HUDEP-2 (cell line): ENCODE measurements around the gene C2CD5.

Experiments
- DNase-seq, 76 experiments: peaks; one replicate each; lab custom pipeline; 2025; ENCODE audit not compliant: unreplicated experiment in 76 of 76; lab: John Stamatoyannopoulos, UW

The C2CD5 gene, protein sequence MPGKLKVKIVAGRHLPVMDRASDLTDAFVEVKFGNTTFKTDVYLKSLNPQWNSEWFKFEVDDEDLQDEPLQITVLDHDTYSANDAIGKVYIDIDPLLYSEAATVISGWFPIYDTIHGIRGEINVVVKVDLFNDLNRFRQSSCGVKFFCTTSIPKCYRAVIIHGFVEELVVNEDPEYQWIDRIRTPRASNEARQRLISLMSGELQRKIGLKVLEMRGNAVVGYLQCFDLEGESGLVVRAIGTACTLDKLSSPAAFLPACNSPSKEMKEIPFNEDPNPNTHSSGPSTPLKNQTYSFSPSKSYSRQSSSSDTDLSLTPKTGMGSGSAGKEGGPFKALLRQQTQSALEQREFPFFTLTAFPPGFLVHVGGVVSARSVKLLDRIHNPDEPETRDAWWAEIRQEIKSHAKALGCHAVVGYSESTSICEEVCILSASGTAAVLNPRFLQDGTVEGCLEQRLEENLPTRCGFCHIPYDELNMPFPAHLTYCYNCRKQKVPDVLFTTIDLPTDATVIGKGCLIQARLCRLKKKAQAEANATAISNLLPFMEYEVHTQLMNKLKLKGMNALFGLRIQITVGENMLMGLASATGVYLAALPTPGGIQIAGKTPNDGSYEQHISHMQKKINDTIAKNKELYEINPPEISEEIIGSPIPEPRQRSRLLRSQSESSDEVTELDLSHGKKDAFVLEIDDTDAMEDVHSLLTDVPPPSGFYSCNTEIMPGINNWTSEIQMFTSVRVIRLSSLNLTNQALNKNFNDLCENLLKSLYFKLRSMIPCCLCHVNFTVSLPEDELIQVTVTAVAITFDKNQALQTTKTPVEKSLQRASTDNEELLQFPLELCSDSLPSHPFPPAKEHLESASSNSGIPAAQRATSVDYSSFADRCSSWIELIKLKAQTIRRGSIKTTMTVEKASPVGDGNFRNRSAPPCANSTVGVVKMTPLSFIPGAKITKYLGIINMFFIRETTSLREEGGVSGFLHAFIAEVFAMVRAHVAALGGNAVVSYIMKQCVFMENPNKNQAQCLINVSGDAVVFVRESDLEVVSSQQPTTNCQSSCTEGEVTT

DNA sequence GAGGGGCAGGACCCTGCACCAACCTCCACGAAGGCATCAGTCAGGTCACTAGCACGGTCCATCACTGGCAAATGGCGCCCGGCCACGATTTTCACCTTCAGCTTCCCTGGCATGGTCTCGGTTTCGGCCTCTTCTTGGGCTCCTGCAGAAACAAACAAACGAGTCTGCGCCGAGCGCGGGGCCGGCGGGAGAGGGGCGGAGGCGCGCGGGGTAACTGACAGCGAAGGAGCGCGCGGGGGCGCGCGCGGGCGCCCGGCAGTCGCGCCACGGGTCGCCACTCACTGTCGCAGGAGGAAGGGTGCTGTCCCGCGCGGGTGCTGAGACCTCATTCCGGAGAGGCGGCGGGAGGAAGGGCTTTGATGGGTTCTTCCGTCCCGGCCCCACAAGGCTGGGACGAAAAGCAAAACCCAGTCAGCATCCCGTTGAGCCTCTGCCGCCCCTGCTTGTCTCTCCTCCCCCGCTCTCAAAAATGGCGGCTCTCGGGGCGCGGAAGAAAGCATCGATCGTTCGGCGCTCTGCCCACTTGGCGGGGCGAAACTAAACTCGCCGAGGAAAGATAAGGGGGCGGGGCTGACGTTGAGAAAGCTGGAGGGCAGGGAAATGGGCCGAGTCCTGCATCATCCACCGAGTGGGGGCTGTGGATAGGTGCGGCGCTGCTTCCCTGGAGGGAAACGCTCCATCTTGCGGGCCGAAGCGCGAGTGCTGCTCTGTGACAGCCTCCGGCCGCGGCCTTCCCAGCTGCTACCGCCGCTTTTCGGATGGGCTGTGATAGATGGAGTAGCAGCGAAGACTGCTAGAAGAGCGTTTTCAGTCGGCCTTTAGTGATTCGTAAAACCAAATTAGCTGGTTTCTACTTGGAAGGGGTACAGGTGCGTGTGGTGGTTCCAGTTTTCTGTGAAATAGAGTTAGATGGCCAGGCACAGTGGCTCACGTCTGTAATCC is at the start of gene C2CD5:
Gene C2CD5, minus strand, starts transcription at position 505 of the 942 bp plus-strand sequence. Its CDS starts 392 bp downstream, at position 113.
- DNase-seq = peak; percentile 49 to 98 (median 93)

DNA sequence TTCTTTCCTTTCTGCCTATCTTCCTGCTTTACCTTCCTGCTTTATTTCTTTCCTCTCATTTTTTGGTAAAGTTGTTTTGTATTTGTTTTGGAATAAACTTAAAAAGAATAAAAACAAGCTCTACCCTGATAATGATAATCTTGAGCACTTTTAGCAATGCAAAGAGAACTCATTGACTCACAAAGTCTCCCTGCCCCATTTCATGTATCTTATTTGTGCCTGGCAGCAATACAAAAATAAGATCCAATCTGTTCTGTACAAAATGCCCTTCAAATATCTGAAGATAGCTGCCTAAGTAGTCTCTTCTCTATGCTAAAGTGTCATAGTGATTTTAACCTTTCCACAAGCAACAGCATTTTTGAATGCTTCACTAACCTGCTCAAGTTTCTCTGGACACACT is 49.5 kb upstream of the C2CD5 start:
- no peak for DNase-seq

DNA sequence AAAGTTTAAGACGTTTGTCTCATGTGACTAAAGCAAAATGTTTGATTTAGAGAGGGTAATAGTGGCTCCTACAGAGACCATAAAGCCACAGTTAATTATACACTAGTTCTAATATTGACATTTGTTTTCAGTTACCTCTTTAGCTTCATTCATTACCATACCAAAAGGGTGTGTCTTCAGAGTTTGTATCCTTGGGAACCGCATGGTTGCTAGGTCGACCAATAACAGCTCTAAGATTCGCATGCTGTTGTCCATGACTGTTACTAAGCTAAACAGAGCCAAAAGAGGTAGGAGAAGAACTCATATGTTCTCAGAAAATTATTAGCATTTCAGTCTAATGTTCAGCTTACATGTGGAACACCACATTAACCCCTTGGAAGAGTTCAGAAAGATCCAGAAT is 44.5 kb upstream of the C2CD5 start:
- no peak for DNase-seq

DNA sequence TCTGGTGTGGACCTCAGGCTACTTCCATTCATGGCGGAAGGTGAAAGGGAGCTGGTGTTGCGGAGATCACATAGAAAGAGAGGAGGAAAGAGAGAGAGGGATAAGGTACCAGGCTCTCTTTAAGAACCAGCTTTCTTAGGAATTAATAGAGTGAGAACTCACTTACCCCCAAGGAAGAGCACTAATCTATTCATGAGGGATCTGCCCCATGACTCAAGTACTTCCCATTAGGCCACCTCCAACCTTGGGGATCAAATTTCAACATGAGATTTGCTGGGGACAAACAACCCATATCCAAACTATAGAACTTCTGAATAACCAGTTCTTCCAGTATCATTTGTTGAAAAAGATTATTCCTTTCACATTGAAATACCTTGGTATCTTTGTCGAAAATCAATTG is 34.0 kb upstream of the C2CD5 start:
- no peak for DNase-seq

DNA sequence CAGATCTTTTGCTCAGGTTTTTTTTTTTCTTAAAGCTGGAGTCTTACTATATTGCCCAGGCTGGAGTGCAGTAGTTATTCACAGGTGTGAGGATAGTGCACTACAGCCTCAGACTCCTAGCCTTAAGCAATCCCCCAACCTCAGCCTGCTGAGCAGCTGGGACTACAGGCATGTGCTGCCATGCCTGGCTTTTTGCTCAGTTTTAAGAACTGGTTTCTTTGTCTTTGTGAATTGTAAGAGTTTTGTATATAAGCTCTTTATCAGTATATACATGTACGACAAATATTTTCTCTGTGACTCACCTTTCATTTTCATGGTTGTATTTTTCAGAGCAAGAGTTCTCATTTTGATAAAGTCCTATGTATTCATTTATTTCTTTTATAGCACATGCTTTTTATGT is 33.3 kb upstream of the C2CD5 start:
- no peak for DNase-seq

DNA sequence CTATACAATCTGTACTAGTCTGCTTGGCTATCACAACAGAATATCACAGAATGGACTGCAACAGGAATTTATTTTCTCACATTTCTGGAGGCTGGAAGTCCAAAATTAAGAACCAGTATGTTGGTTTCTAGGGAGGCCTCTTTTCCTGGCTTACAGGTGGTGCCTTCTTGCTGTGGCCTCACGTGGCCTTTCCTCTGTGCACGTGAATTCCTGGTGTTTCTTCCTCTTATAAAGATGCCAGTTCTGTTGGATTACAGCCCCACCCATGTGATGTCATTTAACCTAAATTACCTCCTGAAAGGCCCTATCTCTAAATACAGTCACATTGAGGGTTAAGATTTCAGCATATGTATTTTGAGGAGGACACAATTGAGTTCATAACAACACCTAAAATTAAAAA is 32.1 kb upstream of the C2CD5 start:
- no peak for DNase-seq

DNA sequence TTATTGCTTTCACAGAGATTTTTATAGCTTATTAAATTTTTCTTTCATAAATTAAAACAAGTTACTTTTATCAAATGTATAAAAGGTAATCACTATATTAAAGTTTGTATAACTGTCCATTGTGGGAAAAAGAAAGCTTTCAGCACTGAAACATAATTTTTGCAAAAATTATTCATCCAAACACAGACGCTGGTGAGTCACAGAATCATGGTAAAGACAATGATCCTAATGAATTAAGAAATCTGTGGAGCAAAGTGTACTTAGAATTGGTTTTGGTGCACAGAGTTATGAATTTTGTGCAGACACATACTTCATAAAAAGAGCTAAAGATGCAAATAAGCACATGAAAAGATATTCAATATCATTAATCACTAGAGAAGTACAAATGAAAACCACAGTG is 31.7 kb upstream of the C2CD5 start:
- DNase-seq = no peak

DNA sequence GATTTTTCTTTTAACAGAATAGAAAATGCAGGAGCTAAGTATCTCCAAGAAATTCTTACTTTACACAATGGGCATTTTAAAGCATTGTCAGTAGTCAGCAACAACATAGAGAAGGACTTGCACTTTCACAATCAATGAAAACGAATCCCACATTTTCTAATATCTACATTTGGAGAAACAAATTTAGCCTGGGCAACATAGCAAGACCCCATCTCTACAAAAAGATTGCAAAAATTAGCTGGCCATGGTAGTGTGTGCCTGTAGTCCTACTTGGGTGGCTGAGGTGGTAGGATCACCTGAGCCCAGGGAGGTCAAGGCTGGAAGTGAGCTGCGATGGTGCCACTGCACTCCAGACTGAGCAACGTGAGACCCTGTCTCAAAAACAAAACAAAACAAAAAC is 30.6 kb upstream of the C2CD5 start:
- DNase-seq = no peak

DNA sequence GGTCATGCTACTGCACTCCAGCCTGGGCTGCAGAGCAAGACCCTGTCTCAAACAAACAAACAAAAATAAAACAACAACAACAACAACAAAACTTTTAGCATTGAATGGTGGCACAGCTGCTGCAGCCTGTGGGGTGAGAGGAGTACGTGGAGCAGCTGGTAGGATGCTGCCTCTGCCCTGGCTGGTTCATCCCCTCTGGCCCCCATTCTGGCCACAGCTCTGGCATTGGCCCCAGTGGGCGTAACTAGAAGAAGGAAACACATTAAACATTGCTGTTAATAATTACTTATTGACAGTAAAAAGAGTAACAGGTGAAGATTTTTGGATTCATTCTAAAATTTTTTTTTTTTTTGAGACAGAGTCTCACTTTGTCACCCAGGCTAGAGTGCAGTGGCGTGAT is 28.8 kb upstream of the C2CD5 start:
- DNase-seq = no peak

DNA sequence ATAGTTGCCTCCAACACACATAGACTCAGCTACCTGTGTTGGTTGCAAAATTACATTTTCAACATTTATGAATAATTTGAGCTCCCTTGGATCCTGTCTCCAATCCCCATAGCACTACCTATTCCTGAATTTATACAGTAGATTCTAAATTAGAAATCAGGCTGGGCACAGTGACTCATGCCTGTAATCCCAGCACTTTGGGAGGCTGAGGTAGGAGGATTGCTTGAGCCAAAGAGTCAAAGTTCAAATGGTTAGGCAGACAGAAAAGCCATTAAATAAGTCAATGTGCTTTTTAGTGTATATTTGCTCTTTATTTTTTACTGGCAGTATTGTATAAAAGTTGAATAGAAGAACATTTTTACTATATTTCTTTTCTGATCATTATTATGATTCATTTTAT is 24.9 kb upstream of the C2CD5 start:
- no peak for DNase-seq

DNA sequence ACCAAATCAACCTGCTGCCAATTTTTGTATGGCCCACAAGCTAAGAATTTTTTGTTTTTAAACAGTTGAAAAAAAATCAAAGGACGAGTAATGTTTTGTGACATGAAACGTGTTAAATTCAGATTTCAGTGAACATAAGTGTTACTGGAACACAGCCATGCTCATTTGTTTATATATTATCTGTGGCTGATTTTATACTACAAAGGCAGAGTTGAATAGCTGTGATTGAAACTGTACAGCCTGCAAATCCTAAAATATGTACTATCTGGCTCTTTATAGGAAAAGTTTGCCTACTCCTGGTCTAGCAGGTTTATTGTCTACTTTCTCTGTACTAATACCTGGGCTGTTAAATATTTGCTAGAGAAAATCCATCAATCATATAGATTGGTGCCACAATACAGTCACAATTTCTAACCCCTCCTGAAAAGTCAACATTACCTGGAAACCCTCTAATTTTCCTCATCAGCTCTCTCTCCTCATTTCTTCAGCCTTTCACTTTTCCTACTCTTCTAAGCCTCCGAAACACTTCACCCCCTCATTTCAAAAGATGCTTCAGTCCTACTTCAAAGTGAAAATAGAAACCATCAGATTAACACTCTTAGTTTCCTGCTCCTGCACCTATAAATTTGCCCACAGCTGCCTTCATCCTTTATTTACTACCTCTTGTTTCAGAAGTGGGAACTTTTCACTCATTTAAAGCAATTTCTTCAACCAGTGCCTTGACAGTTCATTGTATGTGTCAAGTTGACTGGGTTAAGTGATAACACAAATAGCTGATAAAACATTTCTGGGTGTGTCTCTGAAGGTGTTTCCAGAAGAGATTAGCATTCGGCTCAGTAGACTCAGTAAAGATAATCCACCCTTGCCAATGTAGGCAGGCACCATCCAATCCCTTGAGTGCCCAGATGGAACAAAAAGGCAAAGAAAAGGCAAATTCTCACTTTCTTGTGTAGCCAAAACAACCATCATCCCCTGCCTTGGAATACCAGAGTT is 18.0 kb upstream of the C2CD5 start:
- peak in 10 of 76 experiments; percentile 4 to 51 (median 18) for DNase-seq

DNA sequence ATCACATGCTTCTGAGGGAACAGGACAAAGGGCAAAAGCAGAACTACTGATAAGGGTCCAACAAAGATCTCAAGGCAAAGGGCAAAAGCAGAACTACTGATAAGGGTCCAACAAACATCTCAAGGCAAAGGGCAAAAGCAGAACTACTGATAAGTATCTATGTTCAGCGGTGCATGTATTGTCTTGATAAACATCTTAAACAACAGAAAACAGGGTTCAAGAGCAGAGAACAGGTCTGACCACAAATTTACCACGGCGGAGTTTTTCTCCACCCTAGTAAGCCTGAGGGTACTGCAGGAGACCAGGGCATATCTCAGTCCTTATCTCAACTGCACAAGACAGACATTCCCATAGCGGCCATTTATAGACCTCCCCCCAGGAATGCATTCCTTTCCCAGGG is 10.4 kb upstream of the C2CD5 start:
- DNase-seq = peak in 9 of 76 experiments; percentile 6 to 57 (median 16)

DNA sequence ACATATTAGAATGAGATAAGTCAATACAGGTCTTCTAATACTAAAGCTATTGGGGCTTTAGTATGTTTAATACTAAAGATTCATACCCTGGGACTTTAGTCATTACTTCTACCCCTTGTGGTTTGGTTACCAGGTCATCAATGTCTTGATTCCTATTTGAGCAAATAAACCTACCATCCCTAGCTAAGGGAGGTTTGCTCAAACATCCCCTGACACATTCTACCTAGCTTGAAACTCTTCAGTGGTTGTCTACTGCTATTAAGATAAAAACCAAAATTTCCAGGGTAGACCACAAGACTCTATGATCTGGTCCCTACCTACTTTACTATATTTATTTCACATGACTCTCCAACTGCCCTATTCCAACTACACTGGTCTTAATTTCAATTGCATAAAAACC is 7.3 kb upstream of the C2CD5 start:
- DNase-seq = no peak

DNA sequence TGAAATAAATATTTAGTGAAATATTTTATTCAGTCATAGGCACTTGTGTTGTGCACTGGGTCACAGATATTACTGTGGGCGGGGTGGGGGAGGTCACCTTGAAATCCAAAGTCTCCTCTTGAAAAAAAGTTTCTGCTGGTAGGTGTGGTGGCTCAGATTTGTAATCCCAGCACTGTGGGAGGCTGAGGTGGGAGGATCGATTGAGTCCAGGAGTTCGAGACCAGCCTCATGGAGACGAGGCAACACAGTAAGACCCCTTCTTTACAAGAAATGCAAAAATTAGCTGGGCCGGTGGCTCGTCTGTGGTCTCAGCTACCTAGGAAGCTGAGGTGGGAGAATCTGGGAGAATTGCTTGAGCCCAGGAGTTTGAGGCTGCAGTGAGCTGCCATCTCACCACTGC is 913 bp upstream of the C2CD5 start:
- DNase-seq = no peak

DNA sequence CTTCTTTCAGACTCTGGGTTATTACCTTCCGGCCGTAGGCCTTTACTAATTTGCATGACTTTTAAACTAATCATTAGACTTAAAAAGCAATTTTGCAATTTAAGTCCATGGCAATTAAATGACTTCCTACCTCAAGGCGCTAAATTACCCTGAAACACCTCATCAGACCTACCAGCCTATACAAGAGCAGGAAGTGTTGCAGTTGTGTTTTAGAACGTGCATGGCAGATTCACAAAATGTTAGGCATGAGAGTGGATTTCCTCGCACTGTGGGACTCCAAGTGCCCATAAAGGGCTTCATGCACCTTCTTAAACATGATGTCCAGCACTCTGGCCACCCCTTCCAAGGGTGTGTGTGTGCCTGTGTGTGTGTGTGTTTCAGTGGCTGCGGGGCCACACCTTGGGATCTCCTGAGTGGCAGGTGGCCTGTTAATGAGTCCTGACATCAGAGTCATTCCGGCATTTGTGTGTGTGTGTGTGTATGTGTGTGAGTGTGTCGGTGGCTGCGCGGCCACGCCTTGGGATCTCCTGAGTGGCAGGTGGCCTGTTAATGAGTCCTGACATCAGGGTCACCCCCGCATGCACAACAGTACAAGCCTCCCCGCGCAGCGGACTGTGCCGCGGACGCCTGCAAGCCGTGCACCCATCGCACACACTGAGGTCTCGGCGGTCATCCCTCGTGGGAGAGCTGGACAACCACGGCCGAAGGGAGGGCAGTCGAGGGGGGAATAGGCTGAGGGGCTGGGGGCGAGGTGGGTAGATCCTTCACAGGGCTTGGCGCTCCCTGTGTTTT is 900 bp downstream of the C2CD5 start:
- DNase-seq = peak in 58 of 76 experiments; percentile 7 to 66 (median 37)

DNA sequence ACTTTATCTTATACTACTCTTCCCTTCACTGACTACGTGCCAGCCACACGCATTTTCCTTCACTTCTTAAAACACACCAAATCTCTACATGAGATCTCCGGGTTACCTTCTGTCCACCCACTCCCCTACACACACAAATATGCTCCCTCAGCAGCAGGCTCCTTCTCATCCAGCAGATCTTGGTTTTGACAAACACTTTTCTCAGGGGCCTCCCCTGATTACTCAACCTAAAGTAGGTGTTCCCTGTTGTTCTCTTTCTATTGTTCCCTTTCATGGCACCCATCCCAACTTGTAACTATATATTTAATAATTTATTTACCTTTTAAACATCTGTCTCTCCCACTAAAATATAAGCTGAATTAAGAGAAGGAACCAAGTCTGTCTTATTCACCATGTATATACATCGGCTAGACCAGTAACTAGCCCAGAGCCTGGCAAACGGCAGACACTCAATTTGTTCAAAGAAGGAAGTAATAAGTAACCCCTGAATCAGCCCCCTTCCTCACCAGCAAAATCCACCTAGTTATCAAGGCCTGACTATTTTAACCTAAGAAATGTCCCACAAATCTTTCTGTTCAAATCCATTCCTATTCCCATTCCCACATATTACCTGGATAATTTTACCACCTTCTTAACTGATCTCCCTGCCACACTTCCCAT is 2.7 kb downstream of the C2CD5 start:
- DNase-seq = no peak

DNA sequence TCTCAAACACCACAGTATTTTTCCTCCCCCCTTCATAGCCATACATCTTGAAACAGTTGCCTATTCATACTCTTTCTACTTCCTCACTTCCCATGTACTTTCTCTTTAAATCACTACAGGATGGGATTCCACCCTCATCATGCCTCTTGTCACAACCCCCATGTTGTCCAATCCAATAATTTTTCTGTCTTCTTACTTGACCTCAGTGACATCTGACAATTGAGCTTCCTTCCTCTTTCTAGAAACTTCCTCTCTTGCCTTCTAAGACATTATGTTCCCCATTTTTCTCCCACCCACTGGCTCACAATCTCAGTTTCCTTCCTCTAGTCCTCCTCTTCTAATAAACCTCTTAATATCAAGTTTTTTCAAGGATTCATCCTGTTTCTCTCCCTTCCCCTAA is 5.3 kb downstream of the C2CD5 start:
- DNase-seq = no peak

DNA sequence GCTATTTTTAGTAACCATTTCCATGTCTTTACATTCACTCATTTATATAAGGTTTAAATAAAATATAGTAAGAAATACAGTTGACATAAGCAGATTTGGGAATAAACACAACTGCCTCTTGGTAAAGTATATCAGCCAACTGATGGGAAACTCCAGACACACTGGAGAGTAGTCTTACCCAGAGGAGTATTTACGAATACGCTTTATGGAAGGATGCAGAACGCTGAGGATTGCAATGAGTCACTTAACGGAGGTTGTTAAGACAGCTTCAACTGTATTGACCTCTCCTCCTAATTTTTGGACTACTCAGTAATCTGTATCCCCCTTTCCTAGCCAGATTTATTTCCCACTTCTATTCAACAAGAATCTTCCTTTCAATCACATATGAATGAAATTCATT is 6.0 kb downstream of the C2CD5 start:
- no peak for DNase-seq
